Measurements from ENCODE around the gene ROBO1.

The ROBO1 gene

DNA sequence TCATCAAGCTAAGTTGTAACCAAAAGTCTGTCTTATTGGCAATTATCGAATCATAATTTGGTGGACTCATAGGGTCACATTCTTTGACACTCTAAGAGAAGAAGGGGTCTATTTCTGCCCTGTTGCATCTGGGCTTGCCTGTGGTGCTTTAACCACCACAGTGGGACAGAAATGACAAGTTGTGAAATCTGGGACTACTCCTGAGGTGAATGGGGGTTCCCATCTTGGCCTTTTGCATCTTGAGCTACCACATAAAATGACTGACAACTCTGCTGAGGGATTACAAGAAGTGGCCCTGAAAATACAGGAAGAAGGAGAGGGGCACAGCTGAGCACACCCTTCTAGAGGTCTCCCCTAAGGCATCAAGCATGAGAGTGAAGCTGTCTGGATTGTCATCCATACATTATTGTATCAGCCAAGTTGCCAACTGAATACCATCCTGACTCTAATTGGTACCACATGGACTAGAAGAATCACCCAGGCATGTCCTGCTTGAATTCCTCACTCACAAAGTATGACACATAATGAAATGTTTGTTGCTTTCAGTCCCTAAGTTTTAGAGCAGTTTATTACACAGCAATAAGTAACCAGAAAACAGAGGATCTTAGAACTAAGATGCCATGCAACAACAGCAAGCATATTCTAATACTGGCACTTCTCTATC is 306.5 kb downstream of the ROBO1 start:
- DNase-seq (ENCODE audit: low read depth): no peak

DNA sequence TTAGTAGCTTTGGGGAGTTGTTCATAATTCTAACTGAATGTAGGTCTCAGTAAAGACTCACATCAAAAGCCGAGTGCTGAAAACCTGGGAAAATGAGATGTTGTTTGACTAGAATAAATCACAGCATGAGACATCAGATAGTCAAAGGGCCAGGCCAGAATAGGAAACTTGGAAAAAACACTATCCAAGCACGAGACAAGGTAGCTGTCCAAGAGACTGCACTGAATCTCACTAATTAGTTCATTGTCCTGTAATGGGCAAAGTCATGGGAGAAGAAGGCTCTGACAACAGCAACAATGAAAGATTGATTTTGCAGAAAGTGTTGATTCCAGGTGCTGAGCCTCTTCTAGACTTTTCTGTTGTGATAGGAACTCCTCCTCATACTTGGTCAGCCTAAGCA is 314.2 kb downstream of the ROBO1 start:
- DNase-seq (ENCODE audit: low read depth): no peak

DNA sequence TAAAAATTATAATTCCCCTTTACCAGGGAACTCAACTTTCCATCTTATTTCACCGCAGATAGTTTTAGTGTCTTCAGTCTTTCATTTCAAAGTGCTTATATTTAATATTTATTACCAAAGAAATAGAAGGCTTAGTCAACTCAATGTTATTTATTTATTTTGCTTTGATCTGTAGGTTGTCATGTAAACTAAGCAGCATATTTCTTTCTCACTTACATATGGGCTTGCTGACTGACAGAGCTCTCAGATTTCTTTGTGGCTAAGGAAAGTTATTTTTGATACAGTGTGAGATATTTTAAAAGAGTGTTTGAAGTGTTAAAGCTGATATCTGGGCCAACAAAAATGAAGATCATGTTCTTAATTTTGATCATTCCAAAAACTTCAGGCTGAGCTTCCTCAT is 331.4 kb downstream of the ROBO1 start:
- DNase-seq (ENCODE audit: low read depth): no peak

DNA sequence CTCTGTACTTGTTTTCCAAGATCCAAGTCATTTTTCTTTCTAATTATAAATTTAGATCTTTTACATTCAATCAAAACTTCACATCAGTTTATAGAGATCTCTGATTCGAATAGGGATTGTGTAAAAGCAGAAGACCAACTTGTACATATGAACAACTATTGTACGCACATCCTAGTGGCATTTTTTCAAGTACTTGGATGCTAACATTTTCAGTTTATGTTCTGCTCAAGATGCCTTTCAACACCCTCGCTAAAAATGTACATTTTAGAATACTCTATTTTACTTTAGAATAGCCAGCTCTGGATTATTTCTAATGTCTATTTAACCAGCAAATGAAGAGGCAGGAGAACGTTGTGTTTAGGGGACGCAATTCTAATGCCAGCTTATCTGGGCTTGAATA is 340.7 kb downstream of the ROBO1 start:
- no peak for DNase-seq (ENCODE audit: low read depth)

DNA sequence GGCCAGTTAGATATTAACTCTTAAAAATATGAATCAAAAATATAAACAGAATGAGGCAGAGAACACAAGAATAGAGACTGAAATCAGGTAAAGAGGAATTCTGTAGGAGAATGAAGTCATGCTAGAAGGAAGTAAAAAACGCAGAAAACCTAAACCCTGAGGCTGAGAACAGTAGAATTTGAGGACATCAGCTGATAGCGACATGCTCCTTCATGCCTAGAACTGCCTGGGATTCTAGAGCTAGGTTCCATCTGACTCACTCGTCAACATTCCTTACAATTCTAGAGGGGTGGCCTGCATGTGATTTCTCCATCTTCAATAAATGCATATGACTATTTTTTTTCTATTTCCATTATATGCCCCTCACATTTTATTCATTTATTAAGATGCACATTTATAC is 343.0 kb downstream of the ROBO1 start:
- no peak for DNase-seq (ENCODE audit: low read depth)

DNA sequence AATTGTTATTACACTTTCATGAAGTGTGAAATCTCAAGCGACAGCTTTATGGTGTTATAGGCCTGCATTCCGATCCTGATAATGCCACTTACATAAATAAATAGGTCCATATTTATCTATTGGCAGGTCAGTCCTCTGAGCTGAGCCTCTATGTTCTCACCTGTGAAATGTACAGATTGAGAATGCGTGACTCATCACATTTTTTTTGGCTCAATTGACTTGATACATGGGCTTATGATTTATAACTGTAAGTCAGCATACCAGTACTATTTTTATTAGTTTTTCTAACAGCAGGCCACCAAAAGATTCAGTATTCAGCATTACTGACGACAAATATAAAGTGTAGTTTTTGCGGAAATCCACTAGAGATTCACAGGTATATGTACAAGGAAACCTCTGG is 344.4 kb downstream of the ROBO1 start:
- DNase-seq (ENCODE audit: low read depth): no peak

DNA sequence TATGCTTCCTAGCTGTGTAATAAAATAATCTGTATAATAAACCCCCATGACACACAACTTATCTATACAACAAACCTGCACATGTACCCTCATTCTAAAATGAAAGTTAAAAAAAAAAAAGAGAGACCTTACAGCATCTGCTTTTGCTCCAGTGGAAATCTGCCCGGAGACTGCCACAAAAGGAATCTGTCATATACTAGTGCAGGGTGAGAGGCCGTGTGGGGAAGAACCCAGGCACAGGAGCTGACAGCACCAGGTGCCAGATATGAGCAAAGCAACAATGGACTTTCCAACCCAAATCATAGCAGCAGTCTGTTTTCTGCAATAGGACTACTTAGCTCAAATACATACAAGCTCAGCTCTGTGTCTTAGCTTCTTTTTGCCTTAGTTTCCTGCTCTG is 346.5 kb downstream of the ROBO1 start:
- no peak for DNase-seq (ENCODE audit: low read depth)

DNA sequence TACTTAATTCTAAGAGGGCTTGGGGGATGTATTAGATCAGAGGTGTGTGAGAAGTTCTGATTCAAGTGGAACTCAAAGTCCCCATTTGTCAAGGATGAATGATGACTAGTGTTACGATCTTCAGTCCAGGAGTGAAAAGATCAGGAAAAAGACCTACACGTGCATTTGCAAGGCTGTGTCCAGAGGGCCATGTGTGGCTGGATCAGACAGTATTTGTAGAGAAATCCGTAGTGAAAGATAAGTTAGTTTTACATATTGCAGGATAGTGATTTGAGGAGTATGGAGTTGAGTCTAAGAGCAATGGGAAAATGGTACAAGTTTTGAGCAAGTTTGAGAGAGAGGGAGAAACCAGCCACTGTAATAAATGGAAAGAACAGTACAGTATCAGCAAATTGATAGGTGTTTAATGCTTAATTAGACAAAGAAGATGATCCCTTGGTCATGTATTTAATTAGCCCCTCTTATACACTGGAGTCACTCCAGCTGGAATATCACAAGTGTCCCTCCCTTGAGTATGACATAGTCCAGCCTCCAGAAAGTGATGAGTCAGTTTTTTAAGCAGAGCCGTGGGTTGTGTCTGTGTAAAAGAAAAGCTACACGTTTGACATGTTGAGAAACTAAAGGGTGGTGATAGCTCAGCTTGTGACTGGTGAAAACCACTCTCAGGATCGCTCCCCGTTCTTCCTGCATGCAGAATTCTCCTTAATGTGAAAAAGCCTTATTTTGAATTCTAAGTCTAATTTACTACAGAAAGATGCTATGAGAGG is 348.8 kb downstream of the ROBO1 start:
- no peak for DNase-seq (ENCODE audit: low read depth)

DNA sequence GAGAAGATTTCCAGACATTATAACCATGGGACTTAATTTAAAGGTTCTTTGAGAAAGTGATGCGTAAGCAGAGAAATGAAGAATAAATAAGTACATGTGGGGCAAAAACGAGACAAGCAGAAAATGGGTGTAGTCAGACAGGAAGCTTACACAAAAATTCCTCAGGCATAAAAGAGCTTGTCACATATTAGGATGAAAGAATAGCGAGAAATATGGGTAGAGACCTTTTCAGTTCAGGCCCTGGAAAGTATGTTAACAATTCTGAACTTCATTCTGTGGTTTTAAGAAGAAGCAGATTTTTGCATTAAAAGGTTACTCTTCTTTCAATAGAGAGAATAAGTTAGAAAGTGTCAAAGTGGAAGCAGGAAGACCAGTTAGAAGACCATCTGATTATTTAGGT is 352.4 kb downstream of the ROBO1 start:
- no peak for DNase-seq (ENCODE audit: low read depth)

DNA sequence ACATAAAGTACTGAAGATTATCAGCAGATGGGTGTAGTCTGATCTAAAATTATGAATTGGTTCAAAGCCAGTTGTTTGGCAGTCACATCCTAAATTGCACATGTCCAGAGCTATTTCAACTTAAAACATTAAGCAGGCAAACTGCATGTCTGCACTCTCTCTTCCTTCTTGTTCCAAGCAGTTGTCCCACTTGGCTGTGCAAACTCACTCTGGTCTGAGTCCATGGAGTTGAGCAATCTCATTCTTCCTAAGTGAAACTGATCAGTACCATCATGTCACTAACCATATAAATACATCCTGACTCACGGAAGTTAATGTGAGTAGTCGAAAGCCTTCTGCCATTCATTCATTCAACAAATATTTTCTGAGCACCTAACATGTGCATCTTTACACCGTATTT is 353.0 kb downstream of the ROBO1 start:
- no peak for DNase-seq (ENCODE audit: low read depth)

DNA sequence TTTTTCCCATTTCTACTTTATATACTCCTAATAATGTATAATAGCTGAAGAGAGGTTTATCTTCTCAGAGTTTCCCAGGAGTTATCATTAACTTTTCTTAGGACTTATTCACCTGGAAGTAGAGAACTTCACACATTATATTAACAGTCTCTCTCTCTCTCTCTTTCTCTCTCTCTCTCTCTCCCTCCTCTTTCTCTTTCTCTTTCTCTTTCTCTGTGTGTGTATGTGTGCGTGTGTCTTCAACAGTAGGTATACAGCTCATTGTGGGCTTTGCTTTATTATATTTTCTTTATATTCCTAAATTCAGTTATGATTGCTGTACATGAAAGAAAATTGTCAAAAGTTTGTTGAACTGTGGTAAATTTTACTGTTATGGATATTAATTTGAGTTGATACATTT is 353.8 kb downstream of the ROBO1 start:
- no peak for DNase-seq (ENCODE audit: low read depth)

DNA sequence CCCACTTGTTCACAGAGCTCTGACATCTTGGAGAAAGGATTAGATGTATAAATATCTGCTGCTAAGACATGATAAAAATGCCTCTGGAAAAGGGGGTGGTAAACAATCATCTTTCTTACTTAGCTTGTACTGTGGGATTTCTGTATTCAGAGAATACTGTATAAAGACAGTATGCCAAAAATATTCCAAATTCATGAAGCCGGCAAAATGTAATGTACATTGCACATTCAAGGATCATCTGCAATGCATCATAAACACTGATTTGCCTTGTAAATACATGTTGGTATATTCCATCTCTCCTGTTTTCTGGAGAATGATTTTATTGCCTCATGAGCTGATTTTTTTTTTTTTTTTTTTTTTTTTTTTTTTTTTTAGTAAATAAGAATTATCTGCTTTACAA is 355.3 kb downstream of the ROBO1 start:
- no peak for DNase-seq (ENCODE audit: low read depth)

DNA sequence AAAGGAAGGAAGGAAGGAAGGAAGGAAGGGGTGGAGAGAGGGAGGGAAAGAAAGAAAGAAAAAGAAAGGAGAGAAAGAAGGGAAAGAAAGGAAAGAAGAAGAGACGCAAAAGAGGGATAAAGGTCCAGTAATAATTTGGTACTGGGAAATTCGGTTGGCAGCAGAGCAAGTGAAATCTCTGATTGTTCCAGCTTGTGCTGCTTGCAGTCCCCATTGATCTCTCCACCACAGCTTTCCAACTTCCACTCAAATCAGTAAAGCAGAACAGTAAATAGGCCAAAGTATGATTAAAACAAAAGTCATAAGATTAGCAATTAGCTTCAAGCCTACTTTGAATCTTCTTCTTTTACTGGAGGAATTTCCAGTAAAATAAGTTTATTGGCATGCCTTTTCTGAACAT is 357.2 kb downstream of the ROBO1 start:
- no peak for DNase-seq (ENCODE audit: low read depth)

DNA sequence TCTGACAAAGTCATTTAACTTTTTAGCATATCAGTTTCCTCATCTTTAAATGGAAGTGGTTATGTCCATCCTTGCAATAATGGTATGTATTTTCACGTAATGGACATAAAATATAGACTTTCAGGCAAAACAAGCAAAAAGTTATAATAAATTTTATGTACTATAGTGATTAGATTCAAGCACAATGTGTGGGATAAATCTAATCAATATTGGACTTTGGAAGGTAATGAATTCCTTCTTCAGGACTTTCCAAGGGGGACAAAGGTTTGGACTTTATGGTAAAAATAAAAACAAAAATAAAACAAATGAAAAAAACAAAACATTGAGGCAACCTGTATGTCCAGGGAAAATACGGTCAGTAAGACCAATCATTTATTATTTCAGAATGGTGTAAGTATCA is 357.7 kb downstream of the ROBO1 start:
- DNase-seq (ENCODE audit: low read depth): no peak

DNA sequence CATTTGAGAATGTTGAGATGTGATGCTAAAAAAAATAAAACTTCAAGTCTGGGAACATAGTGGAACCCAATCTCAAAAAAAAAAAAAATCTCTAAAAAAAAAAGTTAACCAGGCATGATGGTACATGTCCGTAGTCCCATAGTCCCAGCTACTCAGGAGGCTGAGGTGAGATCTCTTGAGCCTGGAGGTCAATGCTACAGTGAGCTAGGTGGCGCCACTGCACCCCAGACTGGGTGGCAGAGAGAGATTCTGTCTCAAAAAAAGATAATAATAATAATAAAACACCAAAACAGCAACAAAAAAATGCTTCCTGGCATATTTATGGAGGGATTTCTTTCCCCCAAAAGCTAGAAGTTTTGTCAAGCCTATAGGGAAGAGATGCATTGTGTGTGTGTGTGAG is 361.6 kb downstream of the ROBO1 start:
- DNase-seq (ENCODE audit: low read depth): no peak

DNA sequence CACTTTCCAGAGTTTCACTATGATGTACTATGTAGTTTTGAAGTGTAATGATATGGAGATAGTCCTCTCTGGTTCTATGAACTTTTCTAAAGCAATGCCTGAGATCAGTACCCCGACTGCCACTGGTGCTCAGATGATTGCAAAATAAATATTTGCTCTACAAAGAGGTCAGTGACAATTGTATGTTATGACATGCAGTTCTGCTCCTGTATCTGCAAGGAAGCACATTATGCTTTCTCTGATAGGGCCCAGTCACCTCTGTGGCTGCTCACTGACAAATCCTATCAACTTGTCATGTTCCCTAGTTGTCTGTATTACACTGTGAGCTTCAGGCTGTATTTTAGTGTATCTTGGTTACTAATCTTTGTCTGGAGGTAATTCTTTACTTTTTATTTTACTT is 362.6 kb downstream of the ROBO1 start:
- DNase-seq (ENCODE audit: low read depth): no peak

DNA sequence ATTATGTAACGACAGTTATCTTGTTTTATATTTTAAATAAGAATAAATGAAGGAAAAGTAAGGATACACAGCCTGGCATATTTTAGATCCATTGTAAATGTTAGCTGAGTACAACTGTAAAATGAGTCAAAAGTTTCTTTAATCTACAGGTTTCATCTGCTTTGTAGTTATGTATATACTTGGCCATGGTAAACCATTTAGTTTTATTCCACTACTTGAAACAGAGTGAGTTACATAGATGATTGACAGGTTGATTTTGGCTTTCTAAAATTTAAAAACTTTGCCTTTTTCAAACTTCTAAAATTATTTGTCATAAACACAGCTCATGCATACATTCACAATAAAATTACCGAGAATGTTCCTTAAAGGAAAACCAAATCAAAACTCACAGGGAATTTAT is 371.2 kb downstream of the ROBO1 start:
- DNase-seq (ENCODE audit: low read depth): no peak

DNA sequence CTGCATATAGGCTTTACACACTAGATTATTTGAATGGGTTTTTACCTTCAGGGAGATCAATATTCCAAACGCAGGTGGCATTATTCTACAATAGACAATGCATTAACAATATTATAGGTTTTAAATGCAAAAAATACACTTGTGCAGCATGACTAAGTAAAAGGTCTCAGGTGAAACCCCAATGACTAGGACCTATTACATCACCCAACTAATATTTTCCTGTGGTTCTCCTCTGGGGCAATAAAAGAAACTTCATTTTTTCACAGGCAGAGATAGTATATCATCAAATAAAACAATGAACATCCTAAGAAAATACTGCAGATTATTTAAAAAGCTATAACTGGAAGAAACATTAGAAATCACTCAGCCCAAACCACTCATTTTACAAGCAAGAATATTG is 375.3 kb downstream of the ROBO1 start:
- no peak for DNase-seq (ENCODE audit: low read depth)

DNA sequence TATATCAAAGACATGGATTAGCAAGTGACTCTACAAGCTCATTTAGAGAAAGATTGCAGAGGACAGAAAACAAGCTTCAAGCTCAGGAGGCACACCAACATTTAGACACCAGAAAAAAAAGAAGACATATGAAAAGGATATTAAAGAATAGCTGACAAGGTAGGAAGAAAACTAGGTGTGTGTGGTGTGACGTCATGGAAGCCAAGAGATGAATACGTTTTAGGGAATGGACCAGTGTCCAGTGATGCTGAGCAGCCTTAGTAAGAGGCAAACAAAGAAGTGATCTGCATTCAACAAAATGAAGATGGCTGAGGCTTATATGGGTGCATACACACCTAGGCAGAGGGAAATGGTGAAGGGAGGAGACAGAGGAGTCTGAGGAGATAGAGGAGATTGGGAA is 377.4 kb downstream of the ROBO1 start:
- no peak for DNase-seq (ENCODE audit: low read depth)

DNA sequence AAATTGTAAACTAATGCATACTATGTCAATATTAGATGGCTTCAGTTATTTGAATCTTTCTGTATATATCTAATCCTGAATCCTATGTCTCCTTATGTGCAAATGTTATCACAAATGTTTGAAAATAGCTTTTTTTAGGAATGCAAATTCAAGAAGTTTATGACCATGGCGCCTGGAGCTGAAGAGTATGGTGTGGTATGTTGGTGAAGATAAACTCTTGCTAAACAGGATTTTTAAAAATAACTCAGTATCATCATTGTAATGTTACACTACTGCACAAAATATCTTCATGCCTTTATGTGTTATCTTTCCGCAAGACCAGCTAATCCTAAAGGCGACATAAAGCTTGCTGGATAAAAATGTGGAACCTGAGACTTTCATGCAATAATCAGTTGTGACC is 382.6 kb downstream of the ROBO1 start:
- DNase-seq (ENCODE audit: low read depth): no peak

DNA sequence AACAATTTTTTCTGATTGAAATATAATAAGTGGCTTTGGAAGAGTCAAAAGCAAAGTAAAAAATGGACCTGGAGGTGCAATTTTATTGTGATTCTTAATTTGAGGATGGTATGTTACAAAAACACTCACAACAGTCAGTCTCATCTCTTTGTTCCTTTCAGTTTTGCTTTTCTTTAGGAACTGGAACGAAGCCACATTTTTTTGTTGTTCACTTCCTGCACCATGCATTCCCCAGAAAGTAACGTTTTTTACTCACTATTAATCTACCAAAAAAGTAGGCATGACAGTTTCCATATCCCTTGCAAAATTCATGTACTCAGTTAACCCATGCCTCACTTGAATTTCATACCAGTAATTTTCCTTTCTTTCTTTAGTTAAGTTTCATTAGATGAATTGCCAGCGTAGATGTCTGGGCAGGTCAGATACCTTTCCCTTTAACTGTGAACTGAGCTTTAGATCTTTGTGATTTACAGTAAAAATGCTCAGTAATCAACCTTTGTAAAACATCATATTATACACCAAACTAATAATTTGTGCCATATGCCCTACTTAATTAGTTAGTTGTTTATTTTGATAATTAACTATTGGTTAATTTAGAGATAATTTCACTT is 384.3 kb downstream of the ROBO1 start:
- DNase-seq (ENCODE audit: low read depth): no peak

DNA sequence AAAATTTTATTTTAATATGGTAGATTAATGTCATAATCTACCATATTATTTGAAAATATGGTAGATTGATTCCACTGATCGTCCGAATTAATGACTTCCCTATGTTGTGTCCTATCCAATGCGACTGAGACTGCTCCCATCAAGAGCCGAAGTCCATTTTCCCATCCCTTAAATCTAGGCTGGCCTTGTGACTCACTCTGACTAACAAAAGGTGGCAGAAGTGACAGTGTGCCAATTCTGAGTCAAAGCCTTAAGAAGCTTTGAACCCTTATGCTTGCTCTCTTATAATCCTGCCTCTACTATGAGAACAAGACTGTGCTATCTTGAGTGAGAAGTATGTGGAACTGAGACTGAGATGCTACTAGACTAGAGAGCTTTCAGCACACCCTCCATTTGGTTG is 387.2 kb downstream of the ROBO1 start:
- DNase-seq (ENCODE audit: low read depth): no peak

DNA sequence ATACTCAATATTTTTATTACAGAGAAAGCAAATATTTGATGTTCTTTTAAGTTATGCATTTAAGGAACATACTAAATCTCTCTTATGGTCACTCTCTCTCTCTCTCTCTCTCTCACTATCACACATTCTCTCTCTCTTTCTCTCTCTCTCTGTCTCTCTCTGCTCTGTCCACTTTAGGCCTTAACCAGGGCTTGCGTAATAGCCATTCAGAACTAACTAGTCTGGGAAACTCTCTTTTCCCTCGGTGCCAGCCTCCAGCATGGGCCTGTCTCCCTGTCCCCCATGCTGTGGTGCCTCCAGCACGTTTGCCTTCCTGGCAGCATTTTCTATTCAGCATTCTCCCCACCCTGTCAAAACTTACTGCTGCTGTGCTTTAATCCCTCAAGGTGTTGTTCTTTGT is 389.7 kb downstream of the ROBO1 start:
- DNase-seq (ENCODE audit: low read depth): no peak

DNA sequence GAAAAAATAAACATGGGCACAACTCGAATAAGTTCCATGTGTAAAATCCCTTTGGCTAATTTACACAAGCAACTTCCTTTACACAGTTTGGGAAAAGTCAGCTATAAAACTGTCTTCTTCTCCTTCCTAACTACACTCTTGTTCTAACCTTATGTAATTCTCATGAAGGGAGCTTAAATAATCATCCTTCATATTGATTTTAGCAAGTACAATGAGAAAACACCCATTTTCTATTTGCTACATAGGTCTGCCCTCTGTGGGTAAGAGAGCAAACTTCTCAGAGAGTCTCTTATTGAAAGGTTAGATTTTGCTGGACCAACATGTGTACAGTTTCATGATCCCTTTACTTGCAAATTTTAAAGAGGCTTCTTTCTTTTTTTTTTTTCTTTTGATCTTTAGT is 398.5 kb downstream of the ROBO1 start:
- no peak for DNase-seq (ENCODE audit: low read depth)

Data from stimulated activated CD8-positive, alpha-beta memory T cell treated with anti-CD3 and anti-CD28 coated beads, Interleukin-4, amount 100 ng/mL, for 24 hours (primary cell).